COLO829 (cell line): ENCODE measurements around the gene CD109.
A peak's percentile ranks its signal among the peaks of the same experiment; 100 is the strongest.
"Not testable (repeated sequence)": the region's sequence is repeated elsewhere in the genome, so short reads cannot be mapped to it uniquely, and the experiment has no call there.

Experiments used
- DNase-seq: peaks from one replicate; pipeline ENCODE4 v3.0.0; 2012; ENCODE audit warnings: low spot score

The CD109 gene

DNA sequence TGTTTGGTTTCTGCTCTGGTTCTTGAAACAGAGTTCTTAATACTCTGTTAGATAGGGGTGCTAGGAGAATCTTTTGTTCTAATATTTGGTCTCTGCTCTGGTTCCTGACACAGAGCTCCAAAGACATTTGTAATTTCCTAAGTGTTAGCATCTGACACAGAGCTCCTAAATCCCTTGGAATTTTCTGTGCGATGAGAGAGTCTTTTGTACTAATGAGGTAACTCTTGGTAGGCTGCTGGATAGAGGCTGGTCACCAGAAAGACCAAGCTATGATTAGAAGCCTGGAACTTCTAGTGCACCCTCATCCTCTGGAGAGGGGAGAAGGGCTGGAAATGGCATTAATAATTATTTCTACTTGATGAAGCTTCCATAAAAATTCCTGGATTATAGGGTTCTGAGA lies 7.7 kb upstream of the CD109 start:
- no peak for DNase-seq

DNA sequence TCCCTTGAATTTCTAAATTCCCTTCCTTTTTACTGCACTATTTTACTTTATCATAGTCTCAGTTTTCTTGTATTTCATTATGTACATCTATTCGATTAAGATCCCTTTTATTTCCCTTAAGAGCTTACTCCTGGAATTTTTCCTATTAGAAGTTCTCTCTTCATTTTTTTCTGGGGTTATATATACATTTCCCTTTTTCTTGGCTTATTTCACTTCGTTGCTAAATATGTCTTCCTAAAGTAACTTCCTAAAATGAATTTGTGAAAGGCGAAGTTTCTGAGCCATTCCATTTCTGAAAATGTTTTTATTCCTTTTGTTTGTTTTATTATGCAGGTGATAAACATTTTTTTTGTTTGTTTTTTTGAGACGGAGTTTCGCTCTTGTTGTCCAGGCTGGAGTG lies 5.9 kb upstream of the CD109 start:
- DNase-seq = no peak

DNA sequence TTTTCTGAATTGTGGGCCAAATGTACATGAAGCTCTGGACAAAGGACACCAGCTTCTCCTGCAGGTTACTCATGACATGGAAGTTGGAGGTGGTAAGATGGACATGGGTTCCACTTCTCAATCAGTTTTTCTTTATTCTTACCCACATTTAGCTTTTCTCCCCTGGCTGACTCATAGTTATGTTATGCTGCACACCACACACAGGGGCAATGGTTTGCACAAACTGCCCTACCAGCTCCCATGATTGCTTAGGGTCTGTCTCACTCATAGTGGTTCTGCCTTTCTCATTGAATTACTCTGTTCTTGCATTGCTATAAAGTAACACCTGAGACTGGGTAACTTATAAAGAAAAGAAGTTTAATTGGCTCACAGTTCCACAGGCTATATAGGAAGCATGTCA lies 4.5 kb upstream of the CD109 start:
- no peak for DNase-seq

DNA sequence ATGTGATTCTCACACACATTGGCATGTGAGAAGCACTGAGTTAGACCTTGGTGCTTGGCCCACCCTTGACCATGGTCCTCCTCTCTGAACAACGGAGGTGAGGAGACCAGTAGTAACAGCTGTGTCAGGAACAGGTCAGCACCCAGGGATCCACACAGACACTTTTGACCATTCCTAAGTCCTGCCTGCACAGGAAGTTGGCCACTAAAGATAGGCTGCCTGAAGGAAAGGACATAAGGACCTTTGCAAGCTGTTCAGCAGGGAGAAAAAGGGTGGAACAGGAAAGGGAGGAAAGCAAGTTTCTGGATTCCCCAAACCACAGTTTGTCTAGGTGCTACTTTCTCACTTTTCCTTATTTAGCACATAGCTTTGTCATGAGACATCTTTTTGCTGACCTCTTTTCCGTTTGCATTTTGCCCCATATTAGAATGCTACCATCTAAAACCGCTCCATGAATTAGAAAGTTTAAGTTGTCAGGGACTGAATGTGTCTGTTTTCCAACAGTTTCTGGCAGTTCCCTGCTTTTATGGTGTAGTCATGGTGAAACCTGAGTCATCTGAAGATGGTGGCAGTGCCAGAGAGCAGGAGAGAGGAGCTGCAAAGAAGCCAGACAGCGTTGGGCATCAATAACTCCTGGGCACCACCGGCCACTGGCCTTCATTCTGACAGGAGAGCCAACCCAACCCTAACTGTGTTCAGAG lies 1.1 kb upstream of the CD109 start:
- DNase-seq = no peak

DNA sequence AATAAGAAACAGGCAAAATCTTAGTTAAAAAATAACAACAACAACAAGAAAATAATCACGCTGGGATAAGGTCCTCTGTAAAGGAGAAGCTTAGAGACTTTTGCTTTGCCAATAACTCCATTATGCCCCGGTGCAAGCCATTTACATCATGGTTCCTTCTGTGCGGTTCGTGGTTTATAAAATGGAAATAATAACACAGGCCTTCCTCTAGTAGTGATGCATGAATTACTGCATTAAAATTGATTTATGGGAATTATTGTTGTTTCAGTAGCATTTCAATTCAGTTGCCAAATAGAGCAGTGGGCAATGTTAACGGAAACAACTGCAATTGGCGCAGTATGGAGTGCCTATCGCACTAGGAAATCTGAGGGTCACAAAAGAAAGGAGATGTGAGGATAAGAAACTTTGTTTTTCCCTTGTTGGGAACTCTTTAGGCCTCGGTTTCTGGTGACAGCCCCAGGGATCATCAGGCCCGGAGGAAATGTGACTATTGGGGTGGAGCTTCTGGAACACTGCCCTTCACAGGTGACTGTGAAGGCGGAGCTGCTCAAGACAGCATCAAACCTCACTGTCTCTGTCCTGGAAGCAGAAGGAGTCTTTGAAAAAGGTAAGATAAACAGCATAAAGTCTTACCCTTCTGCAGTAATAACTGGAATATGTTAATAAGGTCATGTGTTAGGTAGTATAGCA lies 1.1 kb downstream of the CD109 start:
- DNase-seq = no peak

DNA sequence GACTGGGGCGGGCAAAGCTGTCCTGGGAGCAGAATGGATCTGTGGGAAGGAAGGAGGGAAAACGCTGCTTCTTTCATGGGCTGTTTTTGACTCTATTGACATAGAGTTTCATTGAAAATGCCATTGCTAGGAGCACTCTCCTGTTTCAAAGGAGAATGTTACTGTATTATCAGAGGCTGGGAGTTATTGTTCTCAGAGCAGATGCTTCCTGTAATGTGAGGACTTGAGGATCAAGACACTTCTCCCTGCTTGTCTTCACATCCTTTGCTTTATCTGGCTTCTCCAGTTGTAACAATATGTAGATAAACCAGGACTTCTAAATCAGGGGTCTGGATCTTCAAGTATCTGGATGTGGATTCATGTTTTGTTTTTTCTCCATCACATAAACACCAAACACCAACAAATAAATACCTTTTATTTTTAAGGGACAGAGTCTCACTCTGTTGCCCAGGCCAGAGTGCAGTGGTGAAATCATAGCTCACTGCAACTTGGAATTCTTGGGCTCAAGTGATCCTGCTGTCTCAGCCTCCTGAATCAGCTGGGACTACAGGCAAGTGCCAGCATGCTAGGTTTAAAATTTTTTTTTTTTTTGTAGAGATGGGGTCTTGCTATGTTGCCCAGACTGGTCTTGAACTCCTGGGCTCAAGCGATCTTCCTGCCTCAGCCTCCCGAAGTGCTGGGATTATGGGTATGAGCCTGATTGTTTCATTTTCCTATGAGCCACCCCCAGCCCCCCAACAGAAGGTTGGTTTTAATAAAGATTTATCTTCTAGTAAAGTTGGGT lies 3.9 kb downstream of the CD109 start:
- no peak for DNase-seq

DNA sequence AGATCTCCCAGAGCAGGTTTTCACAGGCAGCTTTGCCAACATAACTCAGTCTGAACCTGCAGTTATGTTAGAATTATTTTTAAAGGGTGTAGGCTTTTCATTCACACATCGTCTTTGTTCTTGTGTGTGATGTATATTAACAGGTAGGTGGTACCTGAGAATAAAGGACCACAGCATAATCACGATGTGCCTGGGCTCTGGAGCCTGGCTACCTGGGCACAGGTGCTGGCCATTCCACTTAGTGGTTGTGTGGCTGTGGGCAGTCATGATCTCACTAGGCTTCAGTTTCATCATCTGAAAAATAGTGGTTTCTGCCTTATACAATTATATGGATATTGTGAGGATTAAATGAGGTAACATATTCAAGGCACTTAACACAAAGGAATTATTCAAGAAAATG lies 6.4 kb downstream of the CD109 start:
- no peak for DNase-seq

DNA sequence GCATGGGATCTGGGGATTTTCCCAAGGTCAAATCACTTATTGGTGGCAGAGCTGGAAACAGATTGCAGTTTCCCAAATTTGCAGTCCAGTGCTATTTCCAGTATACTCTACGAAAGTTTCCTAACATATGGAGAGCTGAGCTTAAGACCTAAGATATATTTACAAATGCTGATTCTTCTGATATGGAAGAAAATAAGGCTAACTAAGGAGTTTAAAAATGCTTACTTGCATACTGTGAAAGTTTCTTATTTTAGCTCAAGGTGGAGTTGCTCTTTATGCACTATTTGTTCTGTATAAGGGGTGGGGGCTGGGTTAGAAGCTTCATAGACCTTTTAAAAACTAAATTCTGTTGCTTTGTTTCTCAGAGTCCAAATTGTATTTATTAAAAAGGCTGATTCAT lies 7.5 kb downstream of the CD109 start:
- no peak for DNase-seq

DNA sequence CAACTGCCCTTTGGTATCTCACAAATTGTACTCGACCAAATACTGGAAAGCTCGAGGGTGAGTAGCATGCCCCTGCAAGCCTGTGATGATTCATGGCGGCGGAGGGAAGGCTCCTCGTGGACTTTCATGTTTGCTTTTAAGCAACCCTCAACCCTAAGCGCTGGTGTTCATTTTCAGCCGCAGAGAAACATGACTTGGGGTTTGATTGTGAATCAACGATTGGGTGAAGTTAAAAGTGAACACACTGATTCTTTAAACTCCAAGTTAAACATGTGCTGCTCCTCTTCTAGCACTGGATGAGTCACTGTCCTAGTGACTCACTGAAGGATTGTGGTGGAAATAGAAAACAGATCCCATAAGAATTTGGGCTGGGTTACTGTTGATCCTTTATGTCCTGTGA lies 8.3 kb downstream of the CD109 start:
- peak; percentile 80 for DNase-seq

DNA sequence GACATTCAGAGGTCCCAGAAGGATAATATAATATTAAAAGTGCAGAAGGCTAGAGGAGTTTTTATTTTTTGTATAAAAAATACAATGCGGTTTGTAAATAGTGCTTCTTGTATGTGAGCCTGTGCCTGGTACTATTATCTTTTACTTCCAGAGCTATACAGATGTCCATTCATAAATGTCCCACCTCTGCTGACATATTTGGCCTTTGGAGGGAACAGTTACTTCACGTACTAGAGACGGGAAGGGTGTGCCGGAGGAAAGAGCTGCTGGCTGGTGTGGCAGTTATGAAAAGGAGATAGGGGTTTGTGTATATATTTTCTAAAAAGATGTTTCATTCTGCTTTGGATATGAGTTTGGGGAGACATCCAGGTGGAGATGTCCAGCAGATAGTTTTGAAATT lies 8.8 kb downstream of the CD109 start:
- DNase-seq = no peak

DNA sequence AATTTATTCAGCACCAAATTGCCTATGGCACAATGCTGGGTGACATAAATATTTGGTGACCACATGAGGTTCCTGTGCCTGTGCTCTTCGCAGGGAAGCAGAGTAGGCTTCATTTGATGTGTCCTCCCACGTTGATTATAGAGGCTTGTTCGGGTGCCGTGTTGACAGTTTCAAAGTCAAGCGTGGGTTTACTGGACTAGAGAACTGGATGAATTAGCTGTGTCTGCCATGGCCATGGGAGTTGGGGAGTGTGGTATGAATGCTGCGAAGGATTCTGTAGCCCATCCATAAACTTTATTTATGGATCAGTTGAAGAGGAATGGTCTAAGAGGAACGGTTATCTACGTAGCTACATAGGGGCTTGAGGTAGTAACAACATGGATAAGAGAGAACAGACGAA lies 11.0 kb downstream of the CD109 start:
- DNase-seq = no peak

DNA sequence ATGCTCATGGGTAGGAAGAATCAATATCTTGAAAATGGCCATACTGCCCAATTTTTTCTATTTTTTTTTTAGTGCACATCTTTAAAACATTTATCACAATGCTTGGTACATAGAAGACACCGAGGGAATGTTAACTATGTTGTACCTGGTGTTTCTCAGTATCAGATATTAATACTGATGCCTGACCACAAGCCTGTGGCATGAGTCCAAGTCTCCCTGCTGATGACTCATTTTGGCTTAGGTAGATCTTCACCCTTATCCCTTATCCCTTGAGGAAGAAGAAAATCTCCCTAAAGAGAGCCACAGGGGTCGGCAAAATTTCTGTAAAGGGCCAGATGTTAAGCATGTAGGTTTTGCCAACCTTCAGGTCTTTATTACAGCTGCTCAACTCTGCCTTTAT lies 14.5 kb downstream of the CD109 start:
- peak; percentile 36 for DNase-seq

DNA sequence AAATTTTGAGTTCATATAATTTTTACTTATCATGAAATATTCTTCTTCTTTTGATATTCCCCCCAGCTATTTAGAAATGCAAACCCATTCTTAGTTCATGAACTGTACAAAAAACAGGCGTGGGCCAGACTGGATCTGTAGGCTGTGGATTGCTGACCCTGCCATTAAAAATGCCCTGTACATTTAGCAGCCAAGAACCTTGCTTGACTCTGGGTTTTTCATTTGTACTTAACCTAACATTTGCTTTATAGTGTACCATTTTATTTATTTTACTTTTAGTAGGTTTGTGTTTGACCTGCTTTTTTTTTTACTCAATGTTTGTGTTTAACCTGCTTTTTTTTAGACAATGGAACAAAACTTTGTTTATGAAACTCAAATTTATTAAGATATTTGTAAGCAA lies 14.9 kb downstream of the CD109 start:
- no peak for DNase-seq

DNA sequence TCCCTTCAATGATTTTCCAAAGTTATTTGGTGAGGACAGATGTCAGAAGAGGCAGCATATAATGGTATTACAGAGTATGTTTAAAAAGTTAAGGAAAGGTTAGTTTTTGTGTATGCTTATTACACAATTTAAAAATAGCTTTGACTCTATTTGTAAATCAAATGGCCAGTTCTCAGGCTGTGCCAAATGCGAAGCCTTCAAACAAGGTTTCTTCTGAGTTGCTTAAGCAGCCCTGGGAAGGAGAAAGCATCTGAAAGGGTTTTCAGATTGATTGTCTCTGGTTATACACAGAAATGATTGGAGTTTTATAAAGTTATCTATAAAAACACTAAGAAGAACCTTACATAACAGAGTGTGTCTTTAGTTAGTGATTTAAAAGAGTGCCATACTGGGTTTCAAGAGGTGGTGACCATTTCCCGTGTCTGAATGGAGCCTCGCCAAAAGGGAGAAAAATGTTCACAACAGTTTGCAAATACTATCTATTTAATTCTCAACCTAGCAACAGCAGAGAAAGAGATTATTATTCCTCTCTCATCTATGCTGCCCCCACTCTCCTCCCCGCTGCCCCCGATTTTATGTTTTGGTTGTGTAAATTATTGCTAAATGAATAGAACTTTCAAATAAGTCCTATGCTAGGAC lies 16.7 kb downstream of the CD109 start:
- DNase-seq = no peak

DNA sequence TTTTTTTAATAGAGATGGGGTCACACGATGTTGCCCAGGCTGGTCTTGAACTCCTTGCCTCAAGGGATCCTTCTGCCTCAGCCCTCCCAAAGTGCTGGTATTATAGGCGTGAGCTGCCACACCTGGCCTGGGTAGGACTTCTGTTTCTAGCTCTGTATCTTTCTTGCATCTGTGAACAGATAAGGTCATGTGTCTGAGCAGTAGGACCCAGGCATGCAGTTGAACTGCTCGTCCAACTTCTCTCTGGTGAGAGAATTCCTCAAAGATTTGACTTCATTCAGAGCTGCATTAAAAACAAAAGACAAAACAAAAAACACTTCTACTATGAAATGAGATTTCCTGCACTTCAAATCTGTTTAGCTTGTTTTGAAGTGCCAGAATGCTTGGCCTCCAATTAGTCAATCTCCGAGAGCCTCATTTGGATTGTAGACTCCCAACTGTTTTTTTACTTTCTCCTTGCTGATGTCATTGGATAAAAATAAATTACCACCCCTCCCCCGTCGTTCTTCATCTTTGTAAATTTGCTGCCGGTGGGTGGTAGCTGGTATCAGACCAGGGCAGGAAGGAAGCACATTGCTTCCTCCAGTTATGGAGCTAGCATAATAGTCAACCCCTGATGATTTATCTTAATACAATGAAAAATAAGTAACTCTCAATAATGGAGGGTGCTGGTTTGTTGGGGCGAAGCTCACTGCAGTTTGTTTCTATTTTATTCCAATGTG lies 17.6 kb downstream of the CD109 start:
- DNase-seq = no peak

DNA sequence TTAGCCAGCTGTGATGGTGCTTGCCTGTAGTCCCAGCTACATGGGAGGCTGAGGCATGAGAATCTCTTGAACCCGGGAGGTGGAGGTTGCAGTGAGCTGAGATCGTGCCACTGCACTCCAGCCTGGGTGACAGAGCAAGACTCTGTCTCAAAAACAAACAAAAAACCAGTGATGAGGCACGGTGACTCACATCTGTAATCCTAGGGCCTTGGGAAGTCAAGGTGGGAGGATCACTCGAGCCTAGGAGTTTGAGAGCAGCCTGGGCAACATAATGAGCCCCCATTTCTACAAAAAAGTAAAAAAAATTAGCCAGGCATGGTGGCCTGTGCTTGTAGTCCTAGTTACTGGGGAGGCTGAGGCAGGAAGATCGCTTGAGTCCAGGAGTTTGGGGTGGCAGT lies 19.1 kb downstream of the CD109 start:
- DNase-seq = not testable (repeated sequence)

DNA sequence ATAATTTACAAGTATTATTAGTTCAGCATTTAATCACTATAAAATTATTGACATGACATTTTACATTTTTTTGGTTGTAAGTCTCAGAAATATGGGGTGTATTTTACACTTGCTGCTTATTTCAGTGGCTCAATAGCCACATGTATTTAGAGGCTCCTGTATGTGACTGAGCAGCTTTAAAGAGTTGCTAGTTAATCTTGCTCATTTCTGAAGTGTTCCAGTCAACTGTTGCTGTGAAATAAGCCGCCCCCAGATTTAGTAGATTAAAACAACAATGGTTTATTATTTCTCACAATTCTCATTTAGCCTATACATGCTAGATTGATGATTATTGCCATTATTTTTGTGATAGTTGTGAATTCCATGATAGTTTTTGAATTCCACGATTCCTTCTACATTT lies 23.0 kb downstream of the CD109 start:
- no peak for DNase-seq

DNA sequence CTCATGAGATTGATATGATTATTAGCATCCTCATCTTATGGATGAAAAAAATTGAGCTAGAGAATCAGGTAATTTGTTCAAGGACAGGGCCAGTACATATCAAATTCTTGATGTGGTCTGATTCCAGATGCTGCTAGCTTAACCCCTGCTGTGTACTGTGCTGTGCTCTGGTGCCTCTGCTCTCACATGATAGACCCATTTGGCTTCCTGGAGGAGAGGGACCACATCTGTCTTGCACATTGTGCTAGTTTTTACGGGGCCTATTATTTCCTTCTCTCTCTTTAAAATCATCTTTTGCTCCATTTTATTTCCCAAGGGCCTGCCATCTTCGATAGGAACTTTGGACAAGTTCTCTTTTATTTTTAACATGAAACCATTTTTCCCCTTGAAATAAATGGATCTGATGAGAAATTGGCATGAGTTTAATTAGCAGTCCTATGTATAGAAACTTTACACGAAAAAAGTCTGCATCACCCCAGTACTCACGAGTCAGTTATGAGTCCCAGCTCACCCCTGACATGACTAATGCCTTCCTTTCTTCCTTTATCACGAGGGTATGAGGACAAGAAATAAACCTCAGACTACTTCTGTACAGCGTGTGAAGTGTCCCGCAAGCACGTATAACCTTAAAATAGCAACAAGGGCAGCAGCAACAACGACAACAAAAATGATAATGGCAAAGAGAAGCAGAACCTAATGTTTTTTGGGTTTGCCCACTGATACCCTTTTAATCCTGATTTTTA lies 26.5 kb downstream of the CD109 start:
- peak; percentile 62 for DNase-seq

DNA sequence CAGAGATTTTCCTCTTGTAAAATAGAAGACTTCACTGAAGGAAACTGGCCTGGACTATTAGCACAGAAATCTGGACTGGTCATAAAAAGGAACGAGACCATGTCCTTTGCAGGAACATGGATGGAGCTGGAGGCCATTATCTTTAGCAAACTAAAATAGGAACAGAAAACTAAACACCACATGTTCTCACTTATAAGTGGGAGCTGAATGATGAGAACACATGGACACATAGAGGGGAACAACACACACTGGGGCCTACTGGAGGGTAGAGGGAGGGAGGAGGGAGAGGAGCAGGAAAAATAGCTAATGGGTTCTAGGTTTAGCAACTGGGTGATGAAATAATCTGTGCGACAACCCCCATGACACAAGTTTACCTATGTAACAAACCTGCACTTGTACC lies 27.5 kb downstream of the CD109 start:
- not testable (repeated sequence) for DNase-seq

DNA sequence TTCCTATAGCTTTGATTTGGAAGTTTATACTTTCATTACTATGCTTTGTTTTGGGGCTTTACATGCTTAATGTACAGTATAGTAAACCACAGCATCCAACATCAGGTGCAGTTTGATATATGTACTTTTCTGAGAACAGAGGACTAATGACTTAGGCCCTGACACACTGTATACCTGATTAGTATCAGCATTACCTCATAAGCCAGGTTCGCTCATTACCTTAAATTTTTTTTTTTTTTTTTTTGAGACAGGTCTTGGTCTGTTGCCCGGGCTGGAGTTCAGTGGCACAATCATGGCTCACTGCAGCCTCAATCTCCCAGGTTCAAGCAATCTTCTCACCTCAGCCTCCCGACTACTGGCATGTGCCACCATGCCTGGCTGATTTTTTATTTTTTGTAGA lies 28.4 kb downstream of the CD109 start:
- no peak for DNase-seq

DNA sequence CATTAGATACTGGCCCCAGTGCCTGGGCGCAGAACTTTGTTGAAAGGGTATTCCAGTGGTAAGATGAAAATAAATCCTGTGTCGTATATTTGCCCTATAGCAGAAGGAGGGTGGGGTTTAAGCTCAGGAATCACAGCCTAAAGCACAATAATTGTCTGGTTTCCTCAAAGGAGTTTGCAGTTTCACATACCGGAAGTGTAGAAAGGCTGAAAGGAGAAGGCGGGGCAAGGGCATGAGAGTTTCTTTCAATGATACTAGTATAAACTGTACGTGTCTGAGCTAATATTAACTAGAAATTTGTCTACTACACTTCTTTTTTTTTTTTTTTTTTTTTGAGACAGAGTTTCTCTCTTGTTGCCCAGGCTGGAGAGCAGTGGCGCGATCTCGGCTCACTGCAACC lies 29.2 kb downstream of the CD109 start:
- not testable (repeated sequence) for DNase-seq
